GM12878 (cell line): ENCODE results near the gene PRPF6. TPM values are rescaled to one million over a fixed set of nuclear protein-coding genes. Genes with fewer than 3 reads are reported as not detected.

ENCODE experiments used
- ATAC-seq: fragments of 200-7000 bp; cut with Tn5 transposase; 3 replicates; pipeline ENCODE4 v1.9.1; 2020; ENCODE audit warnings: mild to moderate bottlenecking, moderate library complexity
- BruUV-seq: library from RNA; stranded (reverse); fragments of 400-500 nt; replicated peaks from 2 replicates; lab custom pipeline; 2021; lab: Mats Ljungman, UMichigan
- CTCF ChIA-PET: fragments of 300-600 bp; sonication (Branson Sonifier 250); formaldehyde crosslinking; extraction: SDS; loops from one replicate; lab custom pipeline; 2021; ENCODE audit warnings: inconsistent platforms; lab: Yijun Ruan, JAX
- POLR2A ChIA-PET: fragments of 350-600 bp; formaldehyde crosslinking; extraction: SDS; loops from one replicate; lab custom pipeline; 2021; ENCODE audit warnings: inconsistent platforms; lab: Charles Lee
- RAD21 ChIA-PET: fragments of 300-600 bp; sonication (Branson Sonifier 250); formaldehyde crosslinking; loops from one replicate; lab custom pipeline; 2023; ENCODE audit warnings: antibody characterized with exemption; ENCODE audit not compliant: unreplicated experiment; lab: Charles Lee
- SMC1A ChIA-PET: fragments of 300-600 bp; sonication (Branson Sonifier 250); formaldehyde crosslinking; loops from one replicate; lab custom pipeline; 2023; ENCODE audit not compliant: unreplicated experiment, uncharacterized antibody; lab: Charles Lee
- DNase-seq: peaks from one replicate; pipeline ENCODE4 v3.0.0-alpha.2; 2011; ENCODE audit warnings: low read depth, low spot score
- FAIRE-seq: peaks from 3 replicates; lab custom pipeline; 2011; peaks lifted over from hg19 to GRCh38; lab: Jason Lieb, UNC
- H2AFZ ChIP-seq: 2 replicates; pipeline ENCODE4 v1.6.0; 2011; ENCODE audit warnings: low read depth, low read length, control low read depth; ENCODE audit not compliant: control insufficient read depth
- H3K27ac ChIP-seq: 2 replicates; pipeline ENCODE4 v1.5.1; 2011; ENCODE audit warnings: control low read depth; ENCODE audit not compliant: control insufficient read depth, insufficient read depth
- H3K27me3 ChIP-seq, 2 experiments: replicated peaks in 1 of 2; 2 replicates each; pipeline versions ENCODE4 v1.6.0 to v1.6.1; 2011; ENCODE audit warnings: low read length in 1 of 2; ENCODE audit not compliant: control insufficient read depth in 2 of 2, insufficient read depth in 2 of 2
- H3K36me3 ChIP-seq, 2 experiments: 2 replicates each; pipeline ENCODE4 v1.5.1; 2011; ENCODE audit warnings: low read length in 1 of 2; ENCODE audit not compliant: control insufficient read depth in 2 of 2, insufficient read depth in 2 of 2
- H3K4me1 ChIP-seq: 2 replicates; pipeline ENCODE4 v1.6.1; 2011; ENCODE audit warnings: mild to moderate bottlenecking, low read length, moderate library complexity, mixed read lengths; ENCODE audit not compliant: control insufficient read depth, insufficient read depth
- H3K4me2 ChIP-seq: 2 replicates; pipeline ENCODE4 v1.6.0; 2011; ENCODE audit warnings: control low read depth; ENCODE audit not compliant: control insufficient read depth, insufficient read depth
- H3K4me3 ChIP-seq: fragments of 200-600 bp; sonication (generic); 2 replicates; pipeline ENCODE4 v1.5.1; 2016
- H3K79me2 ChIP-seq: 2 replicates; pipeline ENCODE4 v1.6.0; 2011; ENCODE audit warnings: low read length; ENCODE audit not compliant: control insufficient read depth, insufficient read depth
- H3K9ac ChIP-seq: 2 replicates; pipeline ENCODE4 v1.8.0; 2011; ENCODE audit warnings: low read length, control low read depth, mixed read lengths; ENCODE audit not compliant: control insufficient read depth, insufficient read depth
- H3K9me3 ChIP-seq: replicated peaks from 3 replicates; pipeline ENCODE4 v1.5.1; 2011; ENCODE audit warnings: mild to moderate bottlenecking, low read length; ENCODE audit not compliant: control insufficient read depth, insufficient read depth
- H4K20me1 ChIP-seq: 2 replicates; pipeline ENCODE4 v1.6.0; 2011; ENCODE audit not compliant: control insufficient read depth, insufficient read depth
- DPF2 ChIP-seq: fragments of 450-650 bp; IDR thresholded peaks from 2 replicates; pipeline ENCODE4 v1.6.1; 2017; ENCODE audit warnings: mild to moderate bottlenecking
- HCFC1 ChIP-seq: fragments of 150-350 bp; IDR thresholded peaks from 2 replicates; pipeline ENCODE4 v1.6.1; 2014; ENCODE audit warnings: low read length
- HDAC2 ChIP-seq: fragments of 200-600 bp; sonication (generic); IDR thresholded peaks from 2 replicates; pipeline ENCODE4 v1.6.1; 2017
- KAT2A ChIP-seq: conservative IDR thresholded peaks from 2 replicates; pipeline ENCODE4 v1.6.1; 2011; ENCODE audit warnings: low read depth, low read length; ENCODE audit not compliant: control insufficient read depth
- NR2C1 ChIP-seq: fragments of 450-650 bp; IDR thresholded peaks from 2 replicates; pipeline ENCODE4 v1.6.1; 2017; ENCODE audit warnings: antibody characterized with exemption, mild to moderate bottlenecking, moderate library complexity
- NR2F1 ChIP-seq: fragments of 450-650 bp; conservative IDR thresholded peaks from 2 replicates; pipeline ENCODE4 v1.6.1; 2017; ENCODE audit warnings: mild to moderate bottlenecking
- PAX5 ChIP-seq: IDR thresholded peaks from 2 replicates; pipeline ENCODE4 v1.6.1; 2011; ENCODE audit warnings: low read depth, low read length, borderline replicate concordance
- RAD21 ChIP-seq: IDR thresholded peaks from 2 replicates; pipeline ENCODE4 v1.6.1; 2011; ENCODE audit warnings: mild to moderate bottlenecking, low read depth, low read length, moderate library complexity; ENCODE audit not compliant: insufficient read depth
- SIN3A ChIP-seq: IDR thresholded peaks from 2 replicates; pipeline ENCODE4 v1.6.1; 2012; ENCODE audit warnings: low read depth, low read length, improper control_type of control experiment
- SMARCA5 ChIP-seq: fragments of 450-650 bp; IDR thresholded peaks from 2 replicates; pipeline ENCODE4 v1.6.1; 2017; ENCODE audit warnings: mild to moderate bottlenecking
- SMC3 ChIP-seq: IDR thresholded peaks from 2 replicates; pipeline ENCODE4 v1.6.1; 2011; ENCODE audit warnings: low read length, improper control_type of control experiment, borderline replicate concordance
- SUPT20H ChIP-seq: IDR thresholded peaks from 2 replicates; pipeline ENCODE4 v1.6.1; 2011; ENCODE audit warnings: low read depth, mild to moderate bottlenecking, low read length, moderate library complexity, borderline replicate concordance; ENCODE audit not compliant: control insufficient read depth
- TCF12 ChIP-seq: IDR thresholded peaks from 2 replicates; pipeline ENCODE4 v1.6.1; 2011; ENCODE audit warnings: low read depth, mild to moderate bottlenecking, low read length
- WGBS: methylation state at CpG from one replicate; pipeline ENCODE4 v1.1.6; 2016; ENCODE audit warnings: low lambda C conversion rate; ENCODE audit not compliant: insufficient replicate concordance, insufficient coverage; ENCODE audit errors: missing lambda C conversion rate; 5-methylcytosine and 5-hydroxymethylcytosine counted together
- in situ Hi-C: fragments of 300-500 bp; cut with MboI; formaldehyde crosslinking; loops from 9 replicates; pipeline ENCODE4 v1.14.3; 2018; ENCODE audit warnings: mixed read lengths
- intact Hi-C: fragments of 100-400 bp; cut with micrococcal nuclease; formaldehyde crosslinking; loops from one replicate; pipeline ENCODE4 v1.14.2; 2022; ENCODE audit not compliant: unreplicated experiment
- polyA plus RNA-seq, 11 experiments: library from polyadenylated mRNA; depleted of rRNA in 4 of 11; unstranded in 6 of 11; stranded (reverse) in 5 of 11; fragments of >200 nt; fragmentation: Nextera tagmentation in 4 of 11; fragmentation: Illumina TruSeq in 1 of 11; extraction: Ambion mirVana in 4 of 11; extraction: Trizol in 1 of 11; gene quantifications; 1 replicate in 1 of 11; 2 replicates in 10 of 11; pipeline versions ENCODE4 v1.2.1 to v1.2.3, GENCODE V29; 2011 to 2016; ENCODE audit warnings: inconsistent platforms in 2 of 11, missing spikeins in 2 of 11, low read depth in 1 of 11
- total RNA-seq, 4 experiments: library from RNA; depleted of rRNA in 3 of 4; stranded (reverse); fragments of >200 nt in 3 of 4; fragmentation: Illumina TruSeq in 1 of 4; extraction: Trizol in 1 of 4; gene quantifications; 2 replicates each; pipeline versions ENCODE4 v1.2.1 to v1.2.3, GENCODE V29; 2013 to 2021
- TF ChIP-seq, protein P1 (sequence below): fragments of 450-650 bp; IDR thresholded peaks from 2 replicates; pipeline ENCODE4 v1.6.1; 2017; ENCODE audit warnings: mild to moderate bottlenecking, moderate library complexity
- TF ChIP-seq, protein P2 (sequence below), 3 experiments: IDR thresholded peaks in 2 of 3; conservative IDR thresholded peaks in 1 of 3; 2 replicates each; pipeline ENCODE4 v1.5.1; 2011; ENCODE audit warnings: low read depth in 3 of 3, low read length in 3 of 3, mild to moderate bottlenecking in 3 of 3, control low read depth in 2 of 3, moderate library complexity in 2 of 3, inconsistent platforms in 1 of 3, mixed read lengths in 1 of 3; ENCODE audit not compliant: control insufficient read depth in 2 of 3, insufficient read depth in 1 of 3; ENCODE audit errors: extremely low read depth in 1 of 3

PRPF6 gene
- total and polyA plus RNA-seq, 10 of the 15 experiments (the other 5 are each of a cell fraction or from before 2014, with no cell fraction given), result 5.0 to 102 (median 71.3) TPM

DNA sequence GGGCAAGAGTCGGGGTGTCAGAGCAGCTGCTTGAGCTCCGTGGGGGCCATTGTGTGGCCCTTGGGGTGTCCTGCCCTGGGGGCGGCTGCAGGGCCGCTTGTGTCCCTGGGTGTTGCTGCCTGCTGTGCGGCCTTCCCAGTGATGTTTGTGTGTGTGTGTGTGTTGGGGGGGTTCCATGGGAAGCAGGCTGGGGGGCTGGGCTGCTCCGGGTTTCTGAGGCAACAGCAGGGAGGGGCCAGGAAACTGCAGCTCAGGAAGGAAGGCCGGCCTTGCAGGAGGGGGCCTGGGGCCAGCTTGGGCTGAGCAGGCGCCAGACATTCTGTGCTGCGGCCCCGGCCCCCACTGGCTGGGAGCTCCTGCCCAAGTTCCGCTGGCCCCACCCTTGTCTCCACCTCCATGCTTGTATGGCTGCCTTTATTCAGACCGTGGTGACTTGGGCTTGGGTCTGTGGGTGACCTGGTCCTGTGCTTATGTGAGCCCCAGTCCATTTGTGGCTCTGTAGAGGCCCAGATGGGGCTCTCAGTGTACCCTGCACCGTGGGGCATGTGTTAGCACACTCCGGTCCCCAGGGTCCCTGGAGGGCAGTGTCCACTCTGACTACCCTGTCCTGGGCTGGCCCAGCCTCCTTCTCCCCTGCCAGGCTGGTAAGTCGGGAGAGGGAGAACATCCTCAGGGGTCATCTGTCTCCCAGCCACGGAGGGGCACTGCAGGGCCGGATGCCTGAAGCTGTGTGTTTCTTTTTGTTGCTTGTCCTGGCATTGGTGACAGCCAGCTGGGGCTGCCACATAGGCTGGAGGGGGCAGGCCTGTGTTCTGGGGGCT is 73.1 kb downstream of the PRPF6 start:
- RAD21 ChIA-PET, result interaction anchor here (0.6 to 7.1 kb wide), 10 partner anchors 10 to 1409 kb away, joined by 3 to 78 read pairs (median 3); partner anchors contain the start of genes PTK6 and RGS19
- H4K20me1 ChIP-seq, result no peaks in the 10 kb centered on the region
- TF ChIP-seq SIN3A, result no peak
- no peak for TF ChIP-seq HDAC2
- no peak for TF ChIP-seq DPF2
- no peak for TF ChIP-seq SUPT20H
- TF ChIP-seq TCF12, result 0 out of 2 replicates have a peak, but pooled peaks have one; percentile 29
- TF ChIP-seq HCFC1, result no peak
- TF ChIP-seq, protein P1, sequence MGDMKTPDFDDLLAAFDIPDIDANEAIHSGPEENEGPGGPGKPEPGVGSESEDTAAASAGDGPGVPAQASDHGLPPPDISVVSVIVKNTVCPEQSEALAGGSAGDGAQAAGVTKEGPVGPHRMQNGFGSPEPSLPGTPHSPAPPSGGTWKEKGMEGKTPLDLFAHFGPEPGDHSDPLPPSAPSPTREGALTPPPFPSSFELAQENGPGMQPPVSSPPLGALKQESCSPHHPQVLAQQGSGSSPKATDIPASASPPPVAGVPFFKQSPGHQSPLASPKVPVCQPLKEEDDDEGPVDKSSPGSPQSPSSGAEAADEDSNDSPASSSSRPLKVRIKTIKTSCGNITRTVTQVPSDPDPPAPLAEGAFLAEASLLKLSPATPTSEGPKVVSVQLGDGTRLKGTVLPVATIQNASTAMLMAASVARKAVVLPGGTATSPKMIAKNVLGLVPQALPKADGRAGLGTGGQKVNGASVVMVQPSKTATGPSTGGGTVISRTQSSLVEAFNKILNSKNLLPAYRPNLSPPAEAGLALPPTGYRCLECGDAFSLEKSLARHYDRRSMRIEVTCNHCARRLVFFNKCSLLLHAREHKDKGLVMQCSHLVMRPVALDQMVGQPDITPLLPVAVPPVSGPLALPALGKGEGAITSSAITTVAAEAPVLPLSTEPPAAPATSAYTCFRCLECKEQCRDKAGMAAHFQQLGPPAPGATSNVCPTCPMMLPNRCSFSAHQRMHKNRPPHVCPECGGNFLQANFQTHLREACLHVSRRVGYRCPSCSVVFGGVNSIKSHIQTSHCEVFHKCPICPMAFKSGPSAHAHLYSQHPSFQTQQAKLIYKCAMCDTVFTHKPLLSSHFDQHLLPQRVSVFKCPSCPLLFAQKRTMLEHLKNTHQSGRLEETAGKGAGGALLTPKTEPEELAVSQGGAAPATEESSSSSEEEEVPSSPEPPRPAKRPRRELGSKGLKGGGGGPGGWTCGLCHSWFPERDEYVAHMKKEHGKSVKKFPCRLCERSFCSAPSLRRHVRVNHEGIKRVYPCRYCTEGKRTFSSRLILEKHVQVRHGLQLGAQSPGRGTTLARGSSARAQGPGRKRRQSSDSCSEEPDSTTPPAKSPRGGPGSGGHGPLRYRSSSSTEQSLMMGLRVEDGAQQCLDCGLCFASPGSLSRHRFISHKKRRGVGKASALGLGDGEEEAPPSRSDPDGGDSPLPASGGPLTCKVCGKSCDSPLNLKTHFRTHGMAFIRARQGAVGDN, result no peak
- no peak for TF ChIP-seq KAT2A
- TF ChIP-seq RAD21, result peak; percentile 49; the same call in 1 of the 2 replicates
- TF ChIP-seq NR2F1, result no peak
- TF ChIP-seq SMC3, result peak; percentile 46; the same call in 1 of the 2 replicates
- 0 out of 2 replicates have a peak, but pooled peaks have one; percentile 27 for TF ChIP-seq SMARCA5
- no peak for TF ChIP-seq PAX5
- TF ChIP-seq, protein P2, sequence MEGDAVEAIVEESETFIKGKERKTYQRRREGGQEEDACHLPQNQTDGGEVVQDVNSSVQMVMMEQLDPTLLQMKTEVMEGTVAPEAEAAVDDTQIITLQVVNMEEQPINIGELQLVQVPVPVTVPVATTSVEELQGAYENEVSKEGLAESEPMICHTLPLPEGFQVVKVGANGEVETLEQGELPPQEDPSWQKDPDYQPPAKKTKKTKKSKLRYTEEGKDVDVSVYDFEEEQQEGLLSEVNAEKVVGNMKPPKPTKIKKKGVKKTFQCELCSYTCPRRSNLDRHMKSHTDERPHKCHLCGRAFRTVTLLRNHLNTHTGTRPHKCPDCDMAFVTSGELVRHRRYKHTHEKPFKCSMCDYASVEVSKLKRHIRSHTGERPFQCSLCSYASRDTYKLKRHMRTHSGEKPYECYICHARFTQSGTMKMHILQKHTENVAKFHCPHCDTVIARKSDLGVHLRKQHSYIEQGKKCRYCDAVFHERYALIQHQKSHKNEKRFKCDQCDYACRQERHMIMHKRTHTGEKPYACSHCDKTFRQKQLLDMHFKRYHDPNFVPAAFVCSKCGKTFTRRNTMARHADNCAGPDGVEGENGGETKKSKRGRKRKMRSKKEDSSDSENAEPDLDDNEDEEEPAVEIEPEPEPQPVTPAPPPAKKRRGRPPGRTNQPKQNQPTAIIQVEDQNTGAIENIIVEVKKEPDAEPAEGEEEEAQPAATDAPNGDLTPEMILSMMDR (IDR thresholded peaks at IDR 0.05 in 2 of 3, conservative IDR thresholded peaks at IDR 0.05 in 1 of 3; ENCODE audit: control insufficient read depth in 2 of 3, extremely low read depth in 1 of 3, insufficient read depth in 1 of 3, low read depth in 3 of 3, low read length in 3 of 3), result peak; percentile 44 to 54 (median 47); a peak in 4 of 6 replicates
- TF ChIP-seq NR2C1, result no peak
- H3K27me3 ChIP-seq, result peaks cover 3 to 8% of the 10 kb centered on the region in 2 experiments; a peak in 3 of 4 replicates
- no TSS peak for BruUV-seq
- CTCF ChIA-PET, result interaction anchor here (0.7 to 9.2 kb wide), 9 partner anchors 12 to 268 kb away, joined by 3 to 108 read pairs (median 9); partner anchors contain the start of genes PRPF6 and SAMD10
- DNase-seq (no peak), ATAC-seq (peak; percentile 41), FAIRE-seq (no peak)
- no peaks in the 10 kb centered on the region for H3K9me3 ChIP-seq
- H3K4me3 ChIP-seq, result no peak overlapping the region
- intact Hi-C loops, result loop anchor here (10.0 kb wide), 1 partner anchor 189 kb away; the partner anchor contains the start of genes ABHD16B and TPD52L2
- H3K36me3 ChIP-seq, result no peaks in the 10 kb centered on the region
- POLR2A ChIA-PET, result interaction anchor here (0.7 to 2.0 kb wide), 5 partner anchors 8 to 17 kb away, joined by 3 to 6 read pairs (median 4); no protein-coding TSS in a partner anchor
- no peaks in the 10 kb centered on the region; the same call in none of the 2 replicates for H3K79me2 ChIP-seq
- no peak overlapping the region for H3K4me2 ChIP-seq
- H2AFZ ChIP-seq, result no peak overlapping the region; the same call in 1 of the 2 replicates
- in situ Hi-C loops, result no loop called here
- no peak overlapping the region for H3K27ac ChIP-seq
- 17% methylated on average over 17 of the region's 17 CpGs for WGBS
- H3K9ac ChIP-seq, result no peak overlapping the region
- SMC1A ChIA-PET, result interaction anchor here (1.1 to 1.8 kb wide), 4 partner anchors 9 to 74 kb away, joined by 3 to 9 read pairs (median 4); partner anchors contain the start of genes PRPF6 and TCEA2
- H3K4me1 ChIP-seq, result peaks cover 48% of the 10 kb centered on the region
